Measurements from ENCODE around the gene WDR27. TPM values are rescaled to one million over a fixed set of nuclear protein-coding genes. Genes with fewer than 3 reads are reported as not detected.

Gene WDR27
- total RNA-seq, 1 donor from 2014 or later = 35.0 TPM

- H3K36me3 Mint-ChIP-seq (ENCODE audit: low read depth) = peaks cover 7% of the 10 kb centered on the region
- no peak for DNase-seq (ENCODE audit: low spot score)
- H3K27ac Mint-ChIP-seq = no peak overlapping the region
- intact Hi-C loops (cut with micrococcal nuclease) = no loop called here
- H3K4me3 Mint-ChIP-seq (ENCODE audit: low read depth) = no peak overlapping the region
- H3K27me3 Mint-ChIP-seq (ENCODE audit: low read depth) = no peaks in the 10 kb centered on the region
- no peaks in the 10 kb centered on the region for H3K9me3 Mint-ChIP-seq
- H3K4me1 Mint-ChIP-seq (ENCODE audit: low read depth) = peaks cover 7% of the 10 kb centered on the region
Measured at GRCh38 chr6:169668203-169668847, 33.5 kb downstream of the WDR27 start.

GRCh38 chr6:169667716-169668115, 34.1 kb downstream of the WDR27 start:
- no peak for DNase-seq (ENCODE audit: low spot score)
- Mint-ChIP-seq H3K27ac (no peak overlapping the region), H3K4me3 (ENCODE audit: low read depth) (no peak overlapping the region), H3K36me3 (ENCODE audit: low read depth) (peaks cover 12% of the 10 kb centered on the region), H3K27me3 (ENCODE audit: low read depth) (no peaks in the 10 kb centered on the region), H3K4me1 (ENCODE audit: low read depth) (peaks cover 7% of the 10 kb centered on the region), H3K9me3 (no peaks in the 10 kb centered on the region)
- intact Hi-C loops (cut with micrococcal nuclease) = no loop called here

GRCh38 chr6:169666441-169666840, 35.4 kb downstream of the WDR27 start:
- intact Hi-C loops (cut with micrococcal nuclease) = no loop called here
- DNase-seq (ENCODE audit: low spot score) = no peak
- Mint-ChIP-seq H3K4me1 (ENCODE audit: low read depth) (peaks cover 7% of the 10 kb centered on the region), H3K27me3 (ENCODE audit: low read depth) (no peaks in the 10 kb centered on the region), H3K36me3 (ENCODE audit: low read depth) (peaks cover 12% of the 10 kb centered on the region), H3K9me3 (no peaks in the 10 kb centered on the region), H3K27ac (no peak overlapping the region), H3K4me3 (ENCODE audit: low read depth) (no peak overlapping the region)

GRCh38 chr6:169665289-169665688, 36.5 kb downstream of the WDR27 start:
- Mint-ChIP-seq H3K27ac (no peak overlapping the region), H3K9me3 (no peaks in the 10 kb centered on the region), H3K36me3 (ENCODE audit: low read depth) (peaks cover 12% of the 10 kb centered on the region), H3K4me1 (ENCODE audit: low read depth) (peaks cover 7% of the 10 kb centered on the region), H3K27me3 (ENCODE audit: low read depth) (no peaks in the 10 kb centered on the region), H3K4me3 (ENCODE audit: low read depth) (no peak overlapping the region)
- no peak for DNase-seq (ENCODE audit: low spot score)
- intact Hi-C loops (cut with micrococcal nuclease) = no loop called here

GRCh38 chr6:169664227-169664626, 37.6 kb downstream of the WDR27 start:
- Mint-ChIP-seq H3K27me3 (ENCODE audit: low read depth) (no peaks in the 10 kb centered on the region), H3K27ac (no peak overlapping the region), H3K36me3 (ENCODE audit: low read depth) (peaks cover 12% of the 10 kb centered on the region), H3K4me3 (ENCODE audit: low read depth) (no peak overlapping the region), H3K9me3 (no peaks in the 10 kb centered on the region), H3K4me1 (ENCODE audit: low read depth) (no peaks in the 10 kb centered on the region)
- intact Hi-C loops (cut with micrococcal nuclease) = no loop called here
- no peak for DNase-seq (ENCODE audit: low spot score)

GRCh38 chr6:169663468-169663867, 38.4 kb downstream of the WDR27 start:
- H3K4me3 Mint-ChIP-seq (ENCODE audit: low read depth) = no peak overlapping the region
- H3K36me3 Mint-ChIP-seq (ENCODE audit: low read depth) = peaks cover 12% of the 10 kb centered on the region
- H3K9me3 Mint-ChIP-seq = no peaks in the 10 kb centered on the region
- DNase-seq (ENCODE audit: low spot score) = no peak
- H3K27me3 Mint-ChIP-seq (ENCODE audit: low read depth) = no peaks in the 10 kb centered on the region
- no peaks in the 10 kb centered on the region for H3K4me1 Mint-ChIP-seq (ENCODE audit: low read depth)
- intact Hi-C loops (cut with micrococcal nuclease) = no loop called here
- H3K27ac Mint-ChIP-seq = no peak overlapping the region

GRCh38 chr6:169661391-169661756, 40.5 kb downstream of the WDR27 start:
- DNase-seq (ENCODE audit: low spot score) = no peak
- intact Hi-C loops (cut with micrococcal nuclease) = no loop called here
- Mint-ChIP-seq H3K27ac (no peak overlapping the region), H3K4me1 (ENCODE audit: low read depth) (no peaks in the 10 kb centered on the region), H3K27me3 (ENCODE audit: low read depth) (no peaks in the 10 kb centered on the region), H3K9me3 (no peaks in the 10 kb centered on the region), H3K36me3 (ENCODE audit: low read depth) (peaks cover 12% of the 10 kb centered on the region), H3K4me3 (ENCODE audit: low read depth) (no peak overlapping the region)

- no peaks in the 10 kb centered on the region for H3K4me1 Mint-ChIP-seq (ENCODE audit: low read depth)
- H3K36me3 Mint-ChIP-seq (ENCODE audit: low read depth) = peaks cover 12% of the 10 kb centered on the region
- no peak overlapping the region for H3K4me3 Mint-ChIP-seq (ENCODE audit: low read depth)
- H3K9me3 Mint-ChIP-seq = no peaks in the 10 kb centered on the region
- intact Hi-C loops (cut with micrococcal nuclease) = no loop called here
- DNase-seq (ENCODE audit: low spot score) = no peak
- no peak overlapping the region for H3K27ac Mint-ChIP-seq
- no peaks in the 10 kb centered on the region for H3K27me3 Mint-ChIP-seq (ENCODE audit: low read depth)
Measured at GRCh38 chr6:169660751-169661390, 41.0 kb downstream of the WDR27 start.

- Mint-ChIP-seq H3K4me3 (ENCODE audit: low read depth) (no peak overlapping the region), H3K27ac (no peak overlapping the region), H3K4me1 (ENCODE audit: low read depth) (peaks cover 5% of the 10 kb centered on the region), H3K9me3 (no peaks in the 10 kb centered on the region), H3K27me3 (ENCODE audit: low read depth) (no peaks in the 10 kb centered on the region), H3K36me3 (ENCODE audit: low read depth) (peaks cover 12% of the 10 kb centered on the region)
- intact Hi-C loops (cut with micrococcal nuclease) = loop anchor here (10.0 kb wide), 1 partner anchor 105 kb away; no protein-coding TSS in a partner anchor
- DNase-seq (ENCODE audit: low spot score) = no peak
Measured at GRCh38 chr6:169659820-169660610, 41.8 kb downstream of the WDR27 start.

- H3K36me3 Mint-ChIP-seq (ENCODE audit: low read depth) = no peaks in the 10 kb centered on the region
- DNase-seq (ENCODE audit: low spot score) = no peak
- peaks cover 6% of the 10 kb centered on the region for H3K4me1 Mint-ChIP-seq (ENCODE audit: low read depth)
- H3K9me3 Mint-ChIP-seq = no peaks in the 10 kb centered on the region
- no peak overlapping the region for H3K27ac Mint-ChIP-seq
- H3K27me3 Mint-ChIP-seq (ENCODE audit: low read depth) = no peaks in the 10 kb centered on the region
- no peak overlapping the region for H3K4me3 Mint-ChIP-seq (ENCODE audit: low read depth)
- intact Hi-C loops (cut with micrococcal nuclease) = loop anchor here (10.0 kb wide), 1 partner anchor 102 kb away; no protein-coding TSS in a partner anchor
Measured at GRCh38 chr6:169657284-169657610, 44.6 kb downstream of the WDR27 start.

- H3K36me3 Mint-ChIP-seq (ENCODE audit: low read depth) = no peaks in the 10 kb centered on the region
- no peak overlapping the region for H3K4me3 Mint-ChIP-seq (ENCODE audit: low read depth)
- no peak for DNase-seq (ENCODE audit: low spot score)
- no peaks in the 10 kb centered on the region for H3K9me3 Mint-ChIP-seq
- peaks cover 6% of the 10 kb centered on the region for H3K4me1 Mint-ChIP-seq (ENCODE audit: low read depth)
- no peak overlapping the region for H3K27ac Mint-ChIP-seq
- no peaks in the 10 kb centered on the region for H3K27me3 Mint-ChIP-seq (ENCODE audit: low read depth)
- intact Hi-C loops (cut with micrococcal nuclease) = loop anchor here (10.0 kb wide), 1 partner anchor 102 kb away; no protein-coding TSS in a partner anchor
Measured at GRCh38 chr6:169656546-169657283, 45.1 kb downstream of the WDR27 start.

GRCh38 chr6:169654598-169655391, 47.0 kb downstream of the WDR27 start:
- peak; percentile 71 for DNase-seq (ENCODE audit: low spot score)
- intact Hi-C loops (cut with micrococcal nuclease) = loop anchor here (1.0 to 10.0 kb wide), 2 partner anchors 100 to 441 kb away; no protein-coding TSS in a partner anchor
- H3K9me3 Mint-ChIP-seq = no peaks in the 10 kb centered on the region
- peaks cover 6% of the 10 kb centered on the region for H3K4me1 Mint-ChIP-seq (ENCODE audit: low read depth)
- peak overlapping the region; percentile 64 for H3K27ac Mint-ChIP-seq
- H3K27me3 Mint-ChIP-seq (ENCODE audit: low read depth) = no peaks in the 10 kb centered on the region
- H3K4me3 Mint-ChIP-seq (ENCODE audit: low read depth) = peak overlapping the region; percentile 87
- H3K36me3 Mint-ChIP-seq (ENCODE audit: low read depth) = no peaks in the 10 kb centered on the region

Measured in activated T-helper 2 cell treated with anti-CD3 and anti-CD28 coated beads, Interferon-gamma antibody, Interleukin-2, Interleukin-4, amounts not matched to agents 10 μg/mL and 5 μg/mL and 100 μg/mL, durations not matched to agents 14 hours and 24 hours and 36 hours (primary cell).